Heart left ventricle (tissue), 16 donors: ENCODE measurements around the gene FAM193B. TPM values are rescaled to one million over a fixed set of nuclear protein-coding genes. Genes with fewer than 3 reads are reported as not detected.

ENCODE experiments used
- ATAC-seq, 4 donors: fragments of 200-7000 bp; cut with Tn5 transposase; one replicate each; pipeline ENCODE4 v1.9.1; 2020 to 2022; ENCODE audit warnings: moderate library complexity in 4 of 4, mild to moderate bottlenecking in 3 of 4, moderate number of reproducible peaks in 1 of 4
- DNase-seq, 5 donors: peaks; one replicate each; pipeline ENCODE4 v3.0.0-alpha.2; 2020
- H3K27ac ChIP-seq, 12 donors: fragments of 200-600 bp; sonication (generic) in 4 of 12; one replicate each; pipeline versions ENCODE4 v1.5.0 to v1.8.0; 2016 to 2022; ENCODE audit warnings: mild to moderate bottlenecking in 2 of 12
- H3K27me3 ChIP-seq, 9 donors: fragments of 200-600 bp; sonication (generic) in 2 of 9; one replicate each; pipeline versions ENCODE4 v1.5.1 to v1.8.0; 2016 to 2022; ENCODE audit warnings: mild to moderate bottlenecking in 3 of 9
- H3K36me3 ChIP-seq, 9 donors: fragments of 200-600 bp; sonication (generic) in 2 of 9; one replicate each; pipeline versions ENCODE4 v1.5.0 to v1.8.0; 2018 to 2022; ENCODE audit warnings: mild to moderate bottlenecking in 2 of 9
- H3K4me1 ChIP-seq, 12 donors: fragments of 200-600 bp; sonication (generic) in 4 of 12; one replicate each; pipeline versions ENCODE4 v1.5.0 to v1.8.0; 2016 to 2022; ENCODE audit warnings: mild to moderate bottlenecking in 3 of 12
- H3K4me3 ChIP-seq, 12 donors: fragments of 200-600 bp; sonication (generic) in 4 of 12; one replicate each; pipeline versions ENCODE4 v1.5.0 to v1.8.0; 2017 to 2022; ENCODE audit warnings: mild to moderate bottlenecking in 9 of 12, moderate library complexity in 4 of 12
- H3K9me3 ChIP-seq, 12 donors: fragments of 200-600 bp; sonication (generic) in 4 of 12; one replicate each; pipeline versions ENCODE4 v1.5.0 to v1.8.0; 2016 to 2022; ENCODE audit warnings: mild to moderate bottlenecking in 1 of 12
- POLR2A ChIP-seq, 2 donors: fragments of 450-650 bp; IDR thresholded peaks; one replicate each; pipeline ENCODE4 v1.6.1; 2017; ENCODE audit warnings: antibody characterized with exemption in 2 of 2, mild to moderate bottlenecking in 2 of 2, moderate library complexity in 2 of 2
- WGBS, 4 donors: extraction: QIAGEN DNeasy Blood & Tissue Kit in 2 of 4; methylation state at CpG; one replicate each; pipeline versions ENCODE4 v1.1.5 to v1.1.7; 2013 to 2018; 5-methylcytosine and 5-hydroxymethylcytosine counted together
- intact Hi-C, 10 donors: fragments of 100-400 bp; cut with DNase I; formaldehyde crosslinking; loops; one replicate each; pipeline versions ENCODE4 v1.11.1 to v1.14.2; 2022
- polyA plus RNA-seq, 2 donors: library from polyadenylated mRNA; stranded (reverse); fragments of 200-250 nt; gene quantifications; one replicate each; pipeline ENCODE4 v1.2.3, GENCODE V29; 2013
- total RNA-seq, 9 donors: library from RNA; depleted of rRNA in 2 of 9; stranded (reverse); fragments of >200 nt in 2 of 9; fragmentation: NEBNext Ultra II Directional in 3 of 9; extraction: Animal tissue kit (Norgen Biotek cat#: 25700) in 3 of 9; gene quantifications; one replicate each; pipeline versions ENCODE4 v1.1.0 to v1.2.4, GENCODE V29; 2016 to 2023
- TF ChIP-seq, protein P1 (sequence below), 12 donors: fragments of 200-600 bp; sonication (generic) in 4 of 12; IDR thresholded peaks; one replicate each; pipeline versions ENCODE4 v1.5.0 to v1.8.0; 2018 to 2022; ENCODE audit warnings: antibody characterized with exemption in 12 of 12, mild to moderate bottlenecking in 5 of 12
- donor health status: ischemic (EF 13 %, LVEDD 7.1; RV severe dilation, severe dysfunction).
- donor health status: healthy with polysubstance abuse.
- donor health status: DM: no; HTN: yes; CAD: no.
- donor health status: DM: no; HTN: no; CAD: no.
- donor health status: ischemic (EF 25% LVEDD 6.9; RV normal size, moderate dysfunction).
- donor health status: ischemic (EF 25% LVEDD 5.7; RV mildly dilated, moderate dysfunction).
- donor health status: healthy.
- donor health status: DM: yes; HTN: yes; CAD: no.
- donor health status: ischemic (EF 35%, LVEDD 5.7; RV mildly dilated, moderate dysfunction).
- donor health status: nonischemic (EF 11% LVEDD 7.7; RV severe dilation, severe dysfunction).
- donor health status: DM: yes; HTN: yes; CAD: no.
- donor health status: PGD.
- donor health status: ischemic (EF 29% LVEDD 5.4; RV normal size, mild dysfunction).
- donor health status: nonischemic (EF 23%, LVEDD 6.1; RV moderate dilation, normal function).

FAM193B gene
- total and polyA plus RNA-seq, 11 donors, result 13.1 to 58.9 (median 20.2) TPM

GRCh38 chr5:177540438-177540837 lies 13.9 kb downstream of the FAM193B start:
- no peak overlapping the region for H3K27ac ChIP-seq
- peaks cover 0 to 48% (median 24%) of the 10 kb centered on the region in 9 donors for H3K36me3 ChIP-seq
- TF ChIP-seq, protein P1, sequence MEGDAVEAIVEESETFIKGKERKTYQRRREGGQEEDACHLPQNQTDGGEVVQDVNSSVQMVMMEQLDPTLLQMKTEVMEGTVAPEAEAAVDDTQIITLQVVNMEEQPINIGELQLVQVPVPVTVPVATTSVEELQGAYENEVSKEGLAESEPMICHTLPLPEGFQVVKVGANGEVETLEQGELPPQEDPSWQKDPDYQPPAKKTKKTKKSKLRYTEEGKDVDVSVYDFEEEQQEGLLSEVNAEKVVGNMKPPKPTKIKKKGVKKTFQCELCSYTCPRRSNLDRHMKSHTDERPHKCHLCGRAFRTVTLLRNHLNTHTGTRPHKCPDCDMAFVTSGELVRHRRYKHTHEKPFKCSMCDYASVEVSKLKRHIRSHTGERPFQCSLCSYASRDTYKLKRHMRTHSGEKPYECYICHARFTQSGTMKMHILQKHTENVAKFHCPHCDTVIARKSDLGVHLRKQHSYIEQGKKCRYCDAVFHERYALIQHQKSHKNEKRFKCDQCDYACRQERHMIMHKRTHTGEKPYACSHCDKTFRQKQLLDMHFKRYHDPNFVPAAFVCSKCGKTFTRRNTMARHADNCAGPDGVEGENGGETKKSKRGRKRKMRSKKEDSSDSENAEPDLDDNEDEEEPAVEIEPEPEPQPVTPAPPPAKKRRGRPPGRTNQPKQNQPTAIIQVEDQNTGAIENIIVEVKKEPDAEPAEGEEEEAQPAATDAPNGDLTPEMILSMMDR (IDR thresholded peaks at IDR 0.05), result no peak
- TF ChIP-seq POLR2A (IDR thresholded peaks at IDR 0.05), result no peak
- H3K27me3 ChIP-seq, result no peaks in the 10 kb centered on the region
- no peaks in the 10 kb centered on the region for H3K9me3 ChIP-seq
- no peak overlapping the region for H3K4me3 ChIP-seq
- intact Hi-C loops, result loop anchor here in 1 of 10 donors (10.0 kb wide), 1 partner anchor 54 kb away; the partner anchor contains the start of gene TMED9
- WGBS, 4 donors, result 81 to 100% (median 90%) methylated on average over 2 to 3 of the region's 3 CpGs
- H3K4me1 ChIP-seq, result peaks cover 12 to 84% (median 62%) of the 10 kb centered on the region in 12 donors
- DNase-seq (no peak), ATAC-seq (no peak)

- Histone ChIP-seq H3K4me3 (no peak overlapping the region), H3K27ac (peak overlapping the region in 11 of 12 donors; percentile 3 to 77 (median 50)), H3K9me3 (no peaks in the 10 kb centered on the region), H3K4me1 (peaks cover 12 to 82% (median 54%) of the 10 kb centered on the region in 12 donors), H3K36me3 (peaks cover 0 to 52% (median 34%) of the 10 kb centered on the region in 9 donors), H3K27me3 (no peaks in the 10 kb centered on the region)
- intact Hi-C loops, result loop anchor here in 1 of 10 donors (10.0 kb wide), 1 partner anchor 55 kb away; the partner anchor contains the start of gene TMED9
- 73 to 84% (median 80%) methylated on average over 2 of the region's 2 CpGs for WGBS, 4 donors
- no peak for TF ChIP-seq POLR2A (IDR thresholded peaks at IDR 0.05)
- TF ChIP-seq, protein P1 (IDR thresholded peaks at IDR 0.05), result no peak
- DNase-seq (no peak), ATAC-seq (peak in 3 of 4 donors; percentile 31 to 62 (median 33))
These were observed 15.0 kb downstream of the FAM193B start for GRCh38 chr5:177539411-177539810.

DNA sequence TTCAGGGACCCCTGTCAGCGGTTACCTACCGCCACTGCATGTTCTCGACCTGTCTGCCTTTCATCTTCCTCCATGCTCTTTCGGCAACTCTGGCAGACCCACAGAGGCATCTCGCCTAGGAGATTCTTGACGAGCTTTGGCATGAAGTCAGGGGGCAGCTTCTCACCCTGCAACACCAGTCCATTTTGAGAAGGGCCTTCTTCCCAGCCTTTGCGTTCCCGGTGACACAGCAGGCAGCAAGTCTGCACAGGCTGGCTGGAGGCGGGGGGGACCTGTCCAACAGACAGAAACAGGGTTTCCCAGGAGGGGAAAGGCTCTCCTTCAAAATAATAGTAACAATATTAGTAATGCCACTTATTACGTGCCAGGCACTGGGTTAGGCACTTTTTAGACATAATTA lies 15.5 kb downstream of the FAM193B start:
- peaks cover 12 to 78% (median 49%) of the 10 kb centered on the region in 12 donors for H3K4me1 ChIP-seq
- intact Hi-C loops, result loop anchor here in 1 of 10 donors (10.0 kb wide), 1 partner anchor 56 kb away; the partner anchor contains the start of gene TMED9
- ATAC-seq (peak; percentile 27 to 68 (median 45)), DNase-seq (no peak)
- H3K27me3 ChIP-seq, result no peaks in the 10 kb centered on the region
- H3K27ac ChIP-seq, result peak overlapping the region in 11 of 12 donors; percentile 42 to 82 (median 64)
- H3K9me3 ChIP-seq, result no peaks in the 10 kb centered on the region
- H3K36me3 ChIP-seq, result peaks cover 0 to 55% (median 39%) of the 10 kb centered on the region in 9 donors
- TF ChIP-seq, protein P1 (IDR thresholded peaks at IDR 0.05), result no peak
- no peak for TF ChIP-seq POLR2A (IDR thresholded peaks at IDR 0.05)
- WGBS, 4 donors, result 74 to 78% (median 76%) methylated on average over 10 of the region's 10 CpGs
- no peak overlapping the region for H3K4me3 ChIP-seq

DNA sequence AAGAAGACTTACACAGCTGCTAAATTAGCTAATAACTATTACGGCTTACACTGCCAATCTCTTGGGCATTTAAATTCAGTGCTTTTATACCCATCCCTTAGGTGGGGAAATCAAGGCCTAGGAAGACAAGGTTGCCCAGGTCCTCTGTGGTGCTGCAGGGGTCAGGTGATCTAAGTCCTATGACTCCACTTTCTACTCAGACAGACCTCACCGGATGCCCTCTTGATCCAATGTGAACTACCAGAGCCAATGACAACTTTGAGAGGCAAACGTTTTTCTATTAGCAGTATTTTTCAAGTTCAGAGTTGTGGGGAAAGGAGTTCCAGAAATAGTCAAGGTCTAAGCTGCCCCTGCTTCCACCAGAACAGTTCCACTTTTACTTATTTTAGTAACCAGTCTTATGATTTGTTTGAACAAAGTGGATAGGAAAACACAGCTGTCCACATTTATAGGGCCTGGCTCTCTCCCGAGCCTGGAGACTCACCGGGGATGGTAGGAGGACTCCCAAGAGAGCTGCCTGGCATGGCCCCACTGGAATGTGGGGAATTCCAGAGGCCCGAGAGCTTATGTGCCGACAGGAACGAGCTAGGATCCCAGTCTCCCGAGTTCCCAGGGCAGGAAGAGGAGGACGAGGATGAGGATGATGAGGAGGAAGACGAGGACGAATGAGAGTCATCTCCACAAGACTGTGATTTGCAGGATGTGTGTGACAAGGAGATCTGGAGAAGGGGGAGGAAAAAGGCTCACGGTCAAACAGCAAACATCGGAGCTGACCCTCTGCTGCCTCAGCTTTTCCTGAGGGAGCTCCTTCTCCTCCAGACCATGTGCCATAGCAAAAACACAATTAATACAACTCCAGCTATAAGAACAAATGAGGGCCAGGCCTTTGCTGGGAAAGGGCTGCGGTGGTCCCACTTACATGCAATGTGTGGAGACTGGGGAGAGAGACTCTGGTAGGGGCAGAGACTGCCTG lies 16.7 kb downstream of the FAM193B start:
- peak; percentile 52 to 83 (median 64) for ATAC-seq
- TF ChIP-seq, protein P1 (IDR thresholded peaks at IDR 0.05), result no peak
- TF ChIP-seq POLR2A (IDR thresholded peaks at IDR 0.05), result no peak
- WGBS, 4 donors, result 12 to 21% (median 14%) methylated on average over 15 of the region's 15 CpGs
- Histone ChIP-seq H3K27me3 (no peaks in the 10 kb centered on the region), H3K4me3 (no peak overlapping the region), H3K9me3 (no peaks in the 10 kb centered on the region), H3K27ac (peak overlapping the region; percentile 42 to 82 (median 64)), H3K36me3 (peaks cover 0 to 66% (median 48%) of the 10 kb centered on the region in 9 donors), H3K4me1 (peaks cover 12 to 66% (median 38%) of the 10 kb centered on the region in 12 donors)
- DNase-seq, result peak in 2 of 5 donors; percentile 55 to 68
- intact Hi-C loops, result loop anchor here in 1 of 10 donors (10.0 kb wide), 1 partner anchor 57 kb away; the partner anchor contains the start of gene TMED9
